RKO (cell line): ENCODE data around the gene REXO1.

Experiments
- DNase-seq: peaks from one replicate; pipeline ENCODE4 v3.0.0-alpha.2; 2016; ENCODE audit warnings: low spot score

Gene REXO1

GRCh38 chr19:1766800-1767352 lies 81.4 kb downstream of the REXO1 start:
- DNase-seq: no peak

GRCh38 chr19:1765904-1766799 lies 82.1 kb downstream of the REXO1 start:
- no peak for DNase-seq
